ENCODE measurements around the gene ACKR2. TPM values are rescaled to one million over a fixed set of nuclear protein-coding genes. Genes with fewer than 3 reads are reported as not detected.

ACKR2 gene
- total RNA-seq, 3 donors from 2014 or later = 1.8 to 15.8 (median 6.9) TPM

DNA sequence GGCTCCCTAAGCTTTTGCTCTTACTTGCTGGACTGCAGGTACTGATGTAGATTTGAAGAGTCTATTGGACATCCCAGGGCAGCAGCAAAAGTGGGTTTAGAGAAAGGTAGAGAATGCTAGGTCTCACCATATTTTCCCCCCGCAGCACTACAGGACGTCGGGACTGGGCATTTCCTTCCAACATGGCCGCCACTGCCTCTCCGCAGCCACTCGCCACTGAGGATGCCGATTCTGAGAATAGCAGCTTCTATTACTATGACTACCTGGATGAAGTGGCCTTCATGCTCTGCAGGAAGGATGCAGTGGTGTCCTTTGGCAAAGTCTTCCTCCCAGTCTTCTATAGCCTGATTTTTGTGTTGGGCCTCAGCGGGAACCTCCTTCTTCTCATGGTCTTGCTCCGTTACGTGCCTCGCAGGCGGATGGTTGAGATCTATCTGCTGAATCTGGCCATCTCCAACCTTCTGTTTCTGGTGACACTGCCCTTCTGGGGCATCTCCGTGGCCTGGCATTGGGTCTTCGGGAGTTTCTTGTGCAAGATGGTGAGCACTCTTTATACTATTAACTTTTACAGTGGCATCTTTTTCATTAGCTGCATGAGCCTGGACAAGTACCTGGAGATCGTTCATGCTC is 55.2 kb downstream of the ACKR2 start:
- Histone ChIP-seq H3K4me1 (no peaks in the 10 kb centered on the region), H3K4me3 (no peak overlapping the region), H3K27me3 (no peaks in the 10 kb centered on the region), H3K9me3 (no peaks in the 10 kb centered on the region), H3K27ac (no peak overlapping the region), H3K36me3 (no peaks in the 10 kb centered on the region)
- TF ChIP-seq POLR2A (IDR thresholded peaks at IDR 0.05) (no peak), POLR2AphosphoS5 (IDR thresholded peaks at IDR 0.05) (no peak)
- TF ChIP-seq, protein P1, sequence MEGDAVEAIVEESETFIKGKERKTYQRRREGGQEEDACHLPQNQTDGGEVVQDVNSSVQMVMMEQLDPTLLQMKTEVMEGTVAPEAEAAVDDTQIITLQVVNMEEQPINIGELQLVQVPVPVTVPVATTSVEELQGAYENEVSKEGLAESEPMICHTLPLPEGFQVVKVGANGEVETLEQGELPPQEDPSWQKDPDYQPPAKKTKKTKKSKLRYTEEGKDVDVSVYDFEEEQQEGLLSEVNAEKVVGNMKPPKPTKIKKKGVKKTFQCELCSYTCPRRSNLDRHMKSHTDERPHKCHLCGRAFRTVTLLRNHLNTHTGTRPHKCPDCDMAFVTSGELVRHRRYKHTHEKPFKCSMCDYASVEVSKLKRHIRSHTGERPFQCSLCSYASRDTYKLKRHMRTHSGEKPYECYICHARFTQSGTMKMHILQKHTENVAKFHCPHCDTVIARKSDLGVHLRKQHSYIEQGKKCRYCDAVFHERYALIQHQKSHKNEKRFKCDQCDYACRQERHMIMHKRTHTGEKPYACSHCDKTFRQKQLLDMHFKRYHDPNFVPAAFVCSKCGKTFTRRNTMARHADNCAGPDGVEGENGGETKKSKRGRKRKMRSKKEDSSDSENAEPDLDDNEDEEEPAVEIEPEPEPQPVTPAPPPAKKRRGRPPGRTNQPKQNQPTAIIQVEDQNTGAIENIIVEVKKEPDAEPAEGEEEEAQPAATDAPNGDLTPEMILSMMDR (IDR thresholded peaks at IDR 0.05) = no peak
- intact Hi-C loops (cut with DNase I; ENCODE audit: low total_unique reads) = no loop called here
- DNase-seq (ENCODE audit: low spot score in 2 of 2) = no peak

DNA sequence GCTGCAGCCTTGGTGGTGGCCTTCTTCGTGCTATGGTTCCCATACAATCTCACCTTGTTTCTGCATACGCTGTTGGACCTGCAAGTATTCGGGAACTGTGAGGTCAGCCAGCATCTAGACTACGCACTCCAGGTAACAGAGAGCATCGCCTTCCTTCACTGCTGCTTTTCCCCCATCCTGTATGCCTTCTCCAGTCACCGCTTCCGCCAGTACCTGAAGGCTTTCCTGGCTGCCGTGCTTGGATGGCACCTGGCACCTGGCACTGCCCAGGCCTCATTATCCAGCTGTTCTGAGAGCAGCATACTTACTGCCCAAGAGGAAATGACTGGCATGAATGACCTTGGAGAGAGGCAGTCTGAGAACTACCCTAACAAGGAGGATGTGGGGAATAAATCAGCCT is 56.0 kb downstream of the ACKR2 start:
- no peak overlapping the region for H3K27ac ChIP-seq
- H3K4me3 ChIP-seq = no peak overlapping the region
- no peak for TF ChIP-seq POLR2AphosphoS5 (IDR thresholded peaks at IDR 0.05)
- no peak for TF ChIP-seq POLR2A (IDR thresholded peaks at IDR 0.05)
- TF ChIP-seq, protein P1 (IDR thresholded peaks at IDR 0.05) = no peak
- no peaks in the 10 kb centered on the region for H3K27me3 ChIP-seq
- intact Hi-C loops (cut with DNase I; ENCODE audit: low total_unique reads) = no loop called here
- H3K9me3 ChIP-seq = no peaks in the 10 kb centered on the region
- no peak for DNase-seq (ENCODE audit: low spot score in 2 of 2)
- H3K36me3 ChIP-seq = no peaks in the 10 kb centered on the region
- no peaks in the 10 kb centered on the region for H3K4me1 ChIP-seq

DNA sequence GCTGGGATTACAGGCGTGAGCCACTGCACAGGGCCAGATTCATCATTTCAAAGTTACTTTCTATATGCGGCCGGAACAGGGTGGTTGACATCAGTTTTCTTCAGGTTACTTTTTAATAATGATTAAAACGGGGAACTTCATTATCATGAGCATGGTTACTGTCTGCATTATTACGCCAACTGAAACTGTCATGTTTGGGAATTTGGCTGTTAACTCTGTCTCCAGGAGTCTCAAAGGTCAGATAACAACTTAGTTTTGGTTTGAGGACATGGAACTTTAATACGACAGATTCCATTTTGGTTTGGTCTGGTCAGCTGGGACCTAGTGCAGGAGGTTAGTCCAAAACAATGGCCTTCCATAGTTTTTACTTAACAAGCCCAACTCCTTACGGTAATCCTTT is 57.9 kb downstream of the ACKR2 start:
- intact Hi-C loops (cut with DNase I; ENCODE audit: low total_unique reads) = no loop called here
- TF ChIP-seq, protein P1 (IDR thresholded peaks at IDR 0.05) = no peak
- TF ChIP-seq POLR2A (IDR thresholded peaks at IDR 0.05) = no peak
- TF ChIP-seq POLR2AphosphoS5 (IDR thresholded peaks at IDR 0.05) = no peak

GRCh38 chr3:42868841-42869240 is 59.6 kb downstream of the ACKR2 start:
- TF ChIP-seq POLR2A (IDR thresholded peaks at IDR 0.05) (no peak), POLR2AphosphoS5 (IDR thresholded peaks at IDR 0.05) (no peak)
- TF ChIP-seq, protein P1 (IDR thresholded peaks at IDR 0.05) = no peak
- Histone ChIP-seq H3K4me3 (no peak overlapping the region), H3K27ac (no peak overlapping the region), H3K9me3 (no peaks in the 10 kb centered on the region), H3K27me3 (no peaks in the 10 kb centered on the region), H3K36me3 (no peaks in the 10 kb centered on the region), H3K4me1 (no peaks in the 10 kb centered on the region)
- intact Hi-C loops (cut with DNase I; ENCODE audit: low total_unique reads) = no loop called here
- no peak for DNase-seq (ENCODE audit: low spot score in 2 of 2)

More for the DNA sequence above, 57.9 kb downstream of the ACKR2 start:
- no peaks in the 10 kb centered on the region for H3K4me1 ChIP-seq
- H3K27me3 ChIP-seq = no peaks in the 10 kb centered on the region
- H3K27ac ChIP-seq = no peak overlapping the region
- no peak overlapping the region for H3K4me3 ChIP-seq
- H3K36me3 ChIP-seq = no peaks in the 10 kb centered on the region
- no peak for DNase-seq (ENCODE audit: low spot score in 2 of 2)
- no peaks in the 10 kb centered on the region for H3K9me3 ChIP-seq

- no peaks in the 10 kb centered on the region for H3K36me3 ChIP-seq
- no peak overlapping the region for H3K27ac ChIP-seq
- no peak for DNase-seq (ENCODE audit: low spot score in 2 of 2)
- intact Hi-C loops (cut with DNase I; ENCODE audit: low total_unique reads) = no loop called here
- H3K4me1 ChIP-seq = no peaks in the 10 kb centered on the region
- no peaks in the 10 kb centered on the region for H3K9me3 ChIP-seq
- no peaks in the 10 kb centered on the region for H3K27me3 ChIP-seq
- H3K4me3 ChIP-seq = no peak overlapping the region
- no peak for TF ChIP-seq POLR2A (IDR thresholded peaks at IDR 0.05)
- TF ChIP-seq, protein P1 (IDR thresholded peaks at IDR 0.05) = no peak
- TF ChIP-seq POLR2AphosphoS5 (IDR thresholded peaks at IDR 0.05) = no peak
Measured at GRCh38 chr3:42871592-42872196, 62.4 kb downstream of the ACKR2 start.
